Measurements from ENCODE around the gene TRMT1.
A peak's percentile ranks its signal among the peaks of the same experiment; 100 is the strongest.
"Not testable (repeated sequence)": the region's sequence is repeated elsewhere in the genome, so short reads cannot be mapped to it uniquely, and the experiment has no call there.

The TRMT1 gene

DNA sequence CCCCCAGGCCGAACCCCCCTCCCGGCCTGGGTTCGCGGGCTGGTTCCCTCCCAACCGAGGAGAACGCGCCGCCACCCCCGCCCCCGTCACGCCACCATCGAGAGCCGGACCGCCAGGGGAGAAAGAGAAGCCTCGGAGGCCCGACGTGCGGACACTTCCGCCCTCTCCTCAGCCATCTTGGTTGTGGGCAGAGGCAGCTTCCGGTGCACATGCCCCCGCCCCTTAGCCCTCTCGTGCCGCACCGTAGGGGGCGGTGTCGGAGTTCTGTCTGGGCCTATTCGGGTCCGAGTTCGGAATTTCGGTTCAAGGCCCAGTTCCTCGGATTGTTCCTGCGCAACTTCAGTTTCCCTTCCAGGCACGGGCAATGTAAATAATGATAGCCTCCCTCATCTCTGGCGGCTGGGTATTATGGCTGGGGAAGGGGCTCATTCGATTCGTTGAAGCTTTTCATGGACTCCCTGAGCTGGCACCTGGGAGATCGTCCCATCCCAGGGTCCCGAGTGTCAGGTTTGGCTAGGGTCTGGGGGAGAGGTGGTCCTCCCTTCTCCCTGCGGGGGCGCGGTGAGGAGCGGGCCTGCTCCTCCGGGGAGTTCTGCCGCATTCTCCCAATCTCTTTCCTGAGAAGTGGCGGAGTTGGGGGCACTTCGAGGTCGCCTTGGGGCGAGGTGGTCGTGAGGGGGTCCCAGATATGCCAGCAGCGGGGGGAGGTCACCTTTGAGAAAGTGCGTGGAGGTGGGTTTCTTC, 33.8 kb upstream of the TRMT1 start, which contains the start of the genes IER2 and STX10:
Gene IER2 (plus strand): TSS at position 225 of the 744 bp plus-strand sequence. CDS start 2,776 bp downstream, outside the sequence.
Gene STX10 (minus strand): TSS at position 189 of the 744 bp plus-strand sequence. CDS start 202 bp downstream, outside the sequence.
- peak; percentile 92 for DNase-seq

GRCh38 chr19:13149628-13150186, 33.2 kb upstream of the TRMT1 start:
- peak; percentile 48 for DNase-seq

DNA sequence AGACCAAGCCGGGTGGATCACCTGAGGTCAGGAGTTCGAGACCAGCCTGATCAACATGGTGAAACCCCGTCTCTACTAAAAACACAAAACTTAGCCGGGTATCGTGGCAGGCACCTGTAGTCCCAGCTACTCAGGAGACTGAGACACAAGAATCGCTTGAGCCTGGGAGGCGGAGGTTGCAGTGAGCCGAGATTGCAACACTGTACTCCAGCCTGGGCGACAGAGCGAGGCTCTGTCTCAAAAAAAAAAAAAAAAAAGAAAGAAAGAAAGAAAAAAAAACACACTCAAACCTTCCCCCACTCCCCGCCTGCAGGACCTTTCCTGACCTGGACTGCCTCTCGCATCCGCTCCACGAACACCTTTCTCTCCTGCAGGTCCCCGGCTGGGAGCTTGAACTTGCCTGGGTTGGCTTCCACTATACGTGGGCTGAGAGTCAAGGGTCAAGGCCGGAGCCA, 32.7 kb upstream of the TRMT1 start:
- not testable (repeated sequence) for DNase-seq

GRCh38 chr19:13146763-13147563, 30.4 kb upstream of the TRMT1 start:
- no peak for DNase-seq

DNA sequence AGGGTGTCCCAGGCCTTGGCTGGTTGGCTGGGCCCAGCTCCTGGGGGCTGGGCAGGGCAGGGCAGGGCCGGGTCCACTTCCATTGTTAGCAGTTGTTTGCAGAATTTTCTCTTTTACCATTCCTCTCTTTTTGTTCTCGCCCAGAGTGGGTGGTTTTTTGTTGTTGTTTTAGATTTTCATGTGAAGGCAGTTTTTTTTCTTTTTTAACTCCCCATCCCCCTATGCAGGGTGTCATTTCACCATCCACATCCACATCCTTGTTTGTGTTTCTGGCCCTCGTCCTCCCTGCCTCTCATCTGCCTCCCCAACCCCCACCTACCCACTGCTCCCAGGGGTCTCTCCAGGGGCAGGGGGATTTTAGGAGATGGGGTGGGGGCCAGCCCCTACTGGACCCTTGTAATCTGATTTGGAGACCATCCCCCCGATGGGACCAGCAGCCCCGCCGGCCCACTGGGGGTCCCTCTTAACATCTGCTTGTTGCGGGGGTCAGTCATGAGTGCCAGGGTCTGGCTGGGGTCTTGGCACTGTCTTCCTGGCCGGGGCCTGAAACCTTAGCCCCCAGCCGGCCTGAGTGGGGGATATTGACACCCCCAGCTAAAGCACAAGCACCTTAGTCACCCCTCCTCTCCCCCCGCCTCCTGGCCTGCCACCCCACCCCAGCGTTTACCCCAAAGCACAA, 23.2 kb upstream of the TRMT1 start:
- no peak for DNase-seq

DNA sequence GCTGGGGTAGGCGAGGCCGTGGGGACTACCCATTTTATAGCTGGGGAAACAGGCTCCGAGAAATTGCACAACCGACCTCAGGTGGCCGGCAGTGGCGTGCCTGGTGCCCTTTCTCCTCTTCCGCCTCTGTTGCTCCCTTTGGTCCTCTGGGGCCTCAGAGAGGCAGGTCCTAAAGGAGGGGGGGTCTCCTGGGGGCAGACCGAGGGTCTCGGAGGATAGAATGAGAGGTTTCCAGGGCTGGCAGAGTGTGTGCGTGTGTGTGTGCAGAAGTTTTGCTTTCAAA, 22.3 kb upstream of the TRMT1 start:
- no peak for DNase-seq

DNA sequence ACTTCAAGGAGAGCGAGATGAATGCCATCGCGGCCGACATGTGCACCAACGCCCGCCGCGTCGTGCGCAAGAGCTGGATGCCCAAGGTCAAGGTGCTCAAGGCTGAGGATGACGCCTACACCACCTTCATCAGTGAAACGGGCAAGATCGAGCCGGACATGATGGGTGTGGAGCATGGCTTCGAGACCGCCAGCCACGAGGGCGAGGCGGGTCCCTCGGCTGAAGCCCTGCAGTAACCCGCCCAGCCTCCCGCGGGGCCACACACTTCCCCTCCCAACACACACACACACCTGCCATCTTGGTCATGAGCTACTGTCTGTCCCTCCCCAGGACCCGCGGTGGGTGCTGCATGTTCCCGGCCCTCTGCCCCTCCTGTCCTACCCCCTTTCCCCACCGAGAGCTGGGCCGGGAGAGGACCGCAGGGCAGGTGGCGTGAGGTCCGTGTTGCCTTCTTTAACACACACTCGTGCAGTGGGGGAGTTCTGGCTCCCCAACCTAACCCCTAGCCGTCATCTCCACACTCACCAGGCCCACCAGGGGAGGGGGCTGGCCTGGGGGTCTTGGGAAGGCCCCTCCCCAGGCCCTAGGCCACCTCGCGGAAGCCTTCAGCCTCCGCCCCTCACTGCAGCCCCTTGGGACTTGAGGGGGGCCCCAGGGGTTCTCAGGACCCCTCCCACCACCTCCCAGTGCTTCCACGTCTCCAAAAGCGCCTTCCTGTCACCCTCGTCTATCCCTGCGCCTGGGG, 21.8 kb upstream of the TRMT1 start:
- DNase-seq: no peak

DNA sequence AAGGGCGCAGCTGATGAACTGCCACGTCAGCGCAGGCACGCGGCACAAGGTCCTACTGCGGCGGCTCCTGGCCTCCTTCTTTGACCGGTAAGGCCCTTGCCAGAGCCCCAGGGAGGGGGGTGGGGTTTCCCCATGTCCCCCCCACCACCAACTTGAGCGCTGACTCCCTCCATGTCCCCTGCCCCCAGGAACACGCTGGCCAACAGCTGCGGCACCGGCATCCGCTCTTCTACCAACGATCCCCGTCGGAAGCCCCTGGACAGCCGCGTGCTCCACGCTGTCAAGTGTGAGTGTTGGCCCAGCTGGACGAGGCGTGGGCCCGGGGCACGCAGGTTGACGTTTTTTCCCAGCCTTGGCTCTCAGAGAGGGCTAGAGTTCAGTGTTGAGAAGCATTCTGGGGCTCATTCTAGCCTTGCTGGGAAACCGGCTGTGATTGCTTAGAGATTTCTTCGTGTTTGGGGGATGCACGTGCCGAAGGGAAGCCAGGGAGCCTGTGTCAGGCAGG, 20.8 kb upstream of the TRMT1 start:
- DNase-seq: no peak

GRCh38 chr19:13135068-13136062, 18.8 kb upstream of the TRMT1 start:
- no peak for DNase-seq

DNA sequence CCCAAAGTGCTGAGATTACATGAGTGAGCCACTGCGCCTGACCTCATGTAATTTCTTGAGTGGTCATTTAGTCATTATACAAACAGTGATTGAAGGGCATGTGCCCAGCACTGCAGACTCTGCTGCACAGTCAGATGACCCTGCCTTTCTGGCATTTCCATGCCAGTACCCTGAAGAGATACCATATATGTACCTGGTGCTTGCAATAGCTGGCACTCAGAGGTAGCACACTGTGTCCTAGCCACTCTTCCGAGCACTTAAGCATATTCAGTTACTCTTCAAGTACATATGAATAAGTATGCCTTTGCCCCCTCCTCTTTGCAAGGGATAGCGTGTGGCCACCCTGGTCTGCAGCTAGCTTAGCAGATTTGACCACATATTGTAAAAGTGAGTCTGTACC, 18.1 kb upstream of the TRMT1 start:
- no peak for DNase-seq

GRCh38 chr19:13133241-13133870, 16.8 kb upstream of the TRMT1 start:
- no peak for DNase-seq

- DNase-seq: no peak
Measured at GRCh38 chr19:13132471-13133180, 16.1 kb upstream of the TRMT1 start.

- DNase-seq: no peak
Measured at GRCh38 chr19:13130886-13131490, 14.4 kb upstream of the TRMT1 start.

DNA sequence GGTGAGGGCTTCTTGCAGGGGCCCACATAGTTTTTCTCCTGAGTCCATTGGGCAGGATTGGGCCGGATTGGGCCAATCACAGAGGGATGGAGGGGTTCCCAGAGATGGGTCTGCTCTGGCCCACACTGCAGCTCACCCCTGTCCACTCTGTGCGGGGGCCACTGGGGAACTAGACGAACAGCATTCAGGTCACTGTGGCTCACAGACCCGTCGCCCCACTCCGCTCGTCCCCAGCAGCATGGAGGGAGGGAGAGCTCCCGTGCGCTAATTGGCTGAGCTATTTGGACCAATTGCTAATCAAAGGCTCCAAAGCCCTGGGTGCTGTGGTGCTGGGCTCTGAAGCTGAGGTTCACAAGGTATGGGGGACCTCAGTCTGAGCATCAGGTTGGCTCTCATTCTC, 12.8 kb upstream of the TRMT1 start:
- no peak for DNase-seq

- DNase-seq: no peak
Measured at GRCh38 chr19:13128583-13128982, 12.0 kb upstream of the TRMT1 start.

DNA sequence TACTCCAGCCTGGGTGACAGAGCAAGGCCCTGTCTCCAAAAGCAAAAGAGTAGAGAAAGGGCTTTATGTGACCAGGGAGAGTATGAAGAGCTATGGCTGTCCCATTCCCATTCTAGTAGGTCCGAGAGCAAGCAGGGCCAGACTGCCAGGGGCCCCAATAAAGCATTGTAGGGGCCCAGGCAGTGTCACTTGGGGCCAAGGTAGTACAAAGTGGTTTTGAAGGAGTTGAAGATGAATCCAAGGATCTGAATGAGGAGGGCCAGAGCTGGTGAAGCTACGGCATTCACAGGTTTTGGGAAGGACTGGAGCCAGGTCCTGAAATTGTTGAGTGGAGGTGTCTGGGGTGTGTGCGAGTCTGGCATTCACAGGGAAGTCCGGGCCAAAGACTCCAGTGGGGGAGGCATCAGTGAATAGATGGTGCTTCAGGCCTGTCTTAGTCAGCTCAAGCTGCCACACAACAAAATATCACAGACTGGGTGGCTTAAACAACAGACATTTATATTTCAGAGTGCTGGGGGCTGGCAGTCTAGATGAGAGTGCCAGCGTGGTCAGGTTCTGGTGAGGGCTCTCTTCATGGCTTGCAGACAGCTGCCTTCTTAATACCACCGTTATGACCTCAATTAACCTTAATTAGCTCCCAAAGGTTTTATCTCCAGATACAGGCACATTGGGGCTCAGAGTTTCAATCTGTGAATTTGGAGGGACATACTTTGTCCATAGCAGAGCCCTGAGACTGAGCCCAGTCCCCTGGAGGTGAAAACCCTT, 11.5 kb upstream of the TRMT1 start:
- no peak for DNase-seq

GRCh38 chr19:13127051-13127450, 10.5 kb upstream of the TRMT1 start:
- no peak for DNase-seq
